ENCODE measurements around the gene ZNF385C.

The ZNF385C gene

GRCh38 chr17:42122371-42123303 is 24.4 kb upstream of the ZNF385C start, which contains the start of gene HSPB9:
HSPB9 (plus strand) TSS chr17:42122804; CDS start chr17:42122851, 47 bp downstream.
- peak; percentile 95 for DNase-seq

GRCh38 chr17:42120770-42121769 is 22.8 kb upstream of the ZNF385C start, which contains the start of gene KAT2A:
KAT2A (minus strand) TSS chr17:42121367; CDS start chr17:42121304, 63 bp downstream.
- peak; percentile 93 for DNase-seq

- no peak for DNase-seq
Measured at GRCh38 chr17:42120161-42120769, 22.0 kb upstream of the ZNF385C start.

GRCh38 chr17:42119301-42119700 is 21.0 kb upstream of the ZNF385C start:
- no peak for DNase-seq

GRCh38 chr17:42118545-42118944 is 20.3 kb upstream of the ZNF385C start:
- peak; percentile 76 for DNase-seq

DNA sequence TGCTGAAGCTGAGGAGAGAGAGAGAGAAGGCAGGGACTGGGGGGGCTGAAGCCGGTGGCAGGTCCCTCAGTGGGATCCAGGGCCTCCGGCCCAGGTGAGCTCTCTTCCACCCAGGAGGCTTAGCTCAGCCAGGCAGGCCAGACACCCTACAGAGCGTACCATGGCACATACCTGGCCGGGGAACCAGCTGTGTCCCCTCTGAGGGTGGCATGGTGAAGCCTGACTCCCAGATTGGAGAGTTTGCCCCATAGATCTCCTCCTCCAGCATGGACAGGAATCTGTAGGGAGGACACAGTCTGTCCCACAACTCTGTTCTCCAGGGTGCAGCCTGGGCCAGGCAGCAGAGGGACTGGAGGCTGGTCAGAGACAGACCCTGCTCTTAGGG is 19.8 kb upstream of the ZNF385C start:
- DNase-seq = no peak

- no peak for DNase-seq
Measured at GRCh38 chr17:42117397-42118125, 19.3 kb upstream of the ZNF385C start.

GRCh38 chr17:42116705-42117396 is 18.6 kb upstream of the ZNF385C start:
- peak; percentile 95 for DNase-seq

- DNase-seq = no peak
Measured at GRCh38 chr17:42114118-42114517, 15.8 kb upstream of the ZNF385C start.

- DNase-seq = no peak
Measured at GRCh38 chr17:42113293-42114069, 15.2 kb upstream of the ZNF385C start.

DNA sequence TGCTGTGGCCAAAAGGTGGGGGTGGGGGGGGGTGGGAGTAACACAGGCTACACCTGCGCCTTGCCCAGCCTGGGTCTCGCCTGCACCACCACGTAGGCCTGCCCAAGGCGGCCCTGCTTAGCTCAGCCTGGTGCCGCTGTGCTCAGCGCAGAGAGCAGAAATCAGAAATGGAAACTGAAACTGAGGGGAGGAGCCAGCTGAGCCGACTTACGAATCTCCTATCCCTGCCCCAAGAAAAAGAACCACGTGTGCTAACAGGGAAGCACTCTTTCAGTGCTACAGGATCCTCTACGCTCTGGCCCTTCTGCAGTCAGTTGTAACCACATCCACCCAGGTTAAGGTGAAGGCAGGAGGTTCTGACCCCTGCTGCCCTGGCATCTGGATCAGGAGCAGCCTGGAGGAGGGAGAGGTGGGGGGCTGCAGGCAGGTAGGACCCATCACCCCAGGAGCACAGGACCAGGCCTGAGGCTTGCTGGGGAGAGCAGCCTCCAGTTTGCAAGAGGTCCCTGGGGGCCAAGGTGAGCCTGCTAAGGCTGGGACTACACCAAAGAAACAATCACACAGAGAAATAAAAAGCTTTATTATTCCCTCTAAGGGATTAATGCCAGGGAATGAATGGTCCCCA is 14.4 kb upstream of the ZNF385C start, which contains the start of gene DHX58:
Gene DHX58 (minus strand): TSS at position 163 of the 625 bp plus-strand sequence. CDS start 822 bp downstream, outside the sequence.
- DNase-seq = no peak

DNA sequence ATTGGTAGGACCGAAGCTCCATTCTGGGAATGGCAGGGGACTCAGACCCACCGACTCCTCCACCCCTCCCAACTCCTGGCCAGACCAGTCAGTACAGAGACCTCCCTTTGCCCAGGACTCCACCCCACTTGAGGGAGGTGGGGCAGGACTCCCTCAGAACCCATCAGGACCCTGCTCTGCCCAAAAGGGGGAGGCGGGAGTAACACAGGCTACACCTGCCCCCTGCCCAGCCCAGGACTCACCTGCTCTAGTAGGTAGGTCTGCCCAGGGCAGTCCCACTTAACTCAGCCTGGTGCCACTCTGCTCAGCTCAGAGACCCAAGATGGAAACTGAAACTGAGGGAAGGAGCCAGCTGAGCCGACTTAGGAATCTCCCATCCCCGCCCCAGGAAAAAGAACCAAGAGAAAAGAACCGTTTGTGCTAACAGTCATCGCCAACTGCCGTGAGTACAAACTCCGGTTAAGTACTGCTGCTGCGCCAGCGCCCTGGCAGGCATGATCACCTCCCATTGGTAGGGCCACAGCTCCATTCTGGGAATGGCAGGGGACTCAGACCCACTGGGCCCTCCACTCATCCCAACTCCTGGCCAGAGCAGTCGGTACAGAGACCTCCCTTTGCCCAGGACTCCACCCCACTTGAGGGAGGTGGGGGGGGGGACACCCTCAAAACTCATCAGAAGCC is 13.7 kb upstream of the ZNF385C start:
- no peak for DNase-seq

GRCh38 chr17:42111265-42111636 is 13.0 kb upstream of the ZNF385C start:
- DNase-seq = no peak

GRCh38 chr17:42110301-42111264 is 12.3 kb upstream of the ZNF385C start:
- DNase-seq = no peak

GRCh38 chr17:42109086-42109485 is 10.8 kb upstream of the ZNF385C start:
- no peak for DNase-seq

GRCh38 chr17:42107597-42108576 is 9.6 kb upstream of the ZNF385C start:
- peak; percentile 98 for DNase-seq

DNA sequence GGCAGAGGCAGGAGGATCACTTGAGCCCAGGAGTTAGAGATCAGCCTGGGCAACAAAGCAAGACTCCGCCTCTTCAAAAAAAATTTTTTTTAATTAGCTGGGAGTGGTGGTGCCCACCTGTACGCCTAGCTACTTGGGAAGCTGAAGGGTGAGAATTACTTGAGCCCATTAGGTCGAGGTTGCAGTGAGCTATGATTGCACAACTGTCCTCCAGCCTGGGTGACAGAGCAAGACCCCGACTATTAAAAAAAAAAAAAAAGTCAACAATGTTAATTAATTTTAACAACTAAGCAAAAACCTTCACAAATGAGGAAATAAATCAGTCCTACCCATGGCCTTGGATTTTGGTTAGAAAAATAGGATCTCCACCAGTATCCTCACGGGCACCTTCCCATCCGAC is 8.9 kb upstream of the ZNF385C start:
- DNase-seq = no peak

All from islet precursor cell (in vitro differentiated cells).